Caco-2 (cell line): Measurements from ENCODE around the gene ADGRB3. TPM values are rescaled to one million over a fixed set of nuclear protein-coding genes. Genes with fewer than 3 reads are reported as not detected.

Experiments used
- BruUV-seq: library from RNA; stranded (reverse); fragments of 400-500 nt; replicated peaks from 2 replicates; lab custom pipeline; 2021; lab: Mats Ljungman, UMichigan
- CTCF ChIA-PET: fragments of 300-600 bp; sonication (Branson Sonifier 250); formaldehyde crosslinking; loops from one replicate; lab custom pipeline; 2022; ENCODE audit warnings: antibody characterized with exemption; lab: Charles Lee
- POLR2A ChIA-PET: fragments of 300-600 bp; sonication (Branson Sonifier 250); formaldehyde crosslinking; loops from one replicate; lab custom pipeline; 2022; ENCODE audit warnings: antibody characterized with exemption; lab: Charles Lee
- DNase-seq, 2 experiments: peaks; one replicate each; pipeline versions ENCODE4 v3.0.0 to v3.0.0-alpha.2; 2020 to 2022
- H3K27me3 ChIP-seq: replicated peaks from 2 replicates; pipeline ENCODE4 v1.6.0; 2011; ENCODE audit warnings: low read length; ENCODE audit not compliant: control insufficient read depth, insufficient read depth
- H3K36me3 ChIP-seq: 2 replicates; pipeline ENCODE4 v1.5.1; 2011; ENCODE audit warnings: low read length; ENCODE audit not compliant: control insufficient read depth, insufficient read depth
- H3K4me1 ChIP-seq: fragments of 250-450 bp; sonication (Bioruptor Pico); 2 replicates; pipeline ENCODE4 v1.5.1; 2020; ENCODE audit warnings: mild to moderate bottlenecking
- H3K4me3 ChIP-seq: 2 replicates; pipeline ENCODE4 v1.5.1; 2011; ENCODE audit warnings: low read depth, mild to moderate bottlenecking, control low read depth, low read length
- H3K9me3 ChIP-seq: fragments of 250-450 bp; sonication (Bioruptor Pico); 2 replicates; pipeline ENCODE4 v1.5.1; 2020; ENCODE audit warnings: mild to moderate bottlenecking, moderate library complexity
- H3K27ac Mint-ChIP-seq: one replicate; pipeline ENCODE4 v1.8.0; 2022; ENCODE audit warnings: mixed read lengths; ENCODE audit not compliant: unreplicated experiment
- H3K27me3 Mint-ChIP-seq: one replicate; pipeline ENCODE4 v1.8.0; 2022; ENCODE audit warnings: mixed read lengths; ENCODE audit not compliant: insufficient read depth, unreplicated experiment
- H3K36me3 Mint-ChIP-seq: one replicate; pipeline ENCODE4 v1.8.0; 2022; ENCODE audit warnings: mild to moderate bottlenecking, mixed read lengths; ENCODE audit not compliant: insufficient read depth, unreplicated experiment
- H3K4me1 Mint-ChIP-seq: one replicate; pipeline ENCODE4 v1.8.0; 2022; ENCODE audit warnings: low read depth, mixed read lengths; ENCODE audit not compliant: unreplicated experiment
- H3K4me3 Mint-ChIP-seq: one replicate; pipeline ENCODE4 v1.8.0; 2022; ENCODE audit warnings: mild to moderate bottlenecking, moderate library complexity, mixed read lengths; ENCODE audit not compliant: unreplicated experiment
- H3K9me3 Mint-ChIP-seq: one replicate; pipeline ENCODE4 v1.8.0; 2022; ENCODE audit warnings: mixed read lengths; ENCODE audit not compliant: unreplicated experiment
- CTCF ChIP-seq, 2 experiments: fragments of 200-600 bp in 1 of 2; IDR thresholded peaks; 1 replicate in 1 of 2; 2 replicates in 1 of 2; pipeline versions ENCODE4 v1.5.1 to v1.8.0; 2011 to 2022; ENCODE audit warnings: antibody characterized with exemption in 1 of 2, control low read depth in 1 of 2, inconsistent platforms in 1 of 2, low read depth in 1 of 2, low read length in 1 of 2, mild to moderate bottlenecking in 1 of 2, moderate library complexity in 1 of 2; ENCODE audit not compliant: insufficient read depth in 1 of 2, severe bottlenecking in 1 of 2, unreplicated experiment in 1 of 2
- intact Hi-C: fragments of 100-400 bp; cut with micrococcal nuclease; formaldehyde crosslinking; loops from one replicate; pipeline ENCODE4 v1.10.0; 2022; ENCODE audit not compliant: unreplicated experiment
- total RNA-seq: library from RNA; stranded (reverse); gene quantifications from 2 replicates; pipeline ENCODE4 v1.2.3, GENCODE V29; 2022

The ADGRB3 gene
- total RNA-seq, 1 experiment from 2014 or later, result 0.18 TPM

- H3K4me3 Mint-ChIP-seq, result no peak overlapping the region
- ChIA-PET CTCF (no interaction called here), POLR2A (no interaction called here)
- Histone ChIP-seq H3K27me3 (no peaks in the 10 kb centered on the region), H3K4me1 (no peaks in the 10 kb centered on the region), H3K9me3 (no peaks in the 10 kb centered on the region), H3K4me3 (no peak overlapping the region), H3K36me3 (no peaks in the 10 kb centered on the region)
- no peak for DNase-seq
- H3K27me3 Mint-ChIP-seq, result peaks cover 3% of the 10 kb centered on the region
- BruUV-seq, result no TSS peak
- no peak overlapping the region for H3K27ac Mint-ChIP-seq
- intact Hi-C loops, result no loop called here
- no peaks in the 10 kb centered on the region for H3K4me1 Mint-ChIP-seq
- H3K36me3 Mint-ChIP-seq, result no peaks in the 10 kb centered on the region
- no peak for TF ChIP-seq CTCF (IDR thresholded peaks at IDR 0.05; ENCODE audit: insufficient read depth in 1 of 2, low read depth in 1 of 2, low read length in 1 of 2, severe bottlenecking in 1 of 2, unreplicated experiment in 1 of 2)
- H3K9me3 Mint-ChIP-seq, result no peaks in the 10 kb centered on the region
These were observed 596.9 kb downstream of the ADGRB3 start for GRCh38 chr6:69232008-69232407.

GRCh38 chr6:69232496-69232895, 597.4 kb downstream of the ADGRB3 start:
- no TSS peak for BruUV-seq
- intact Hi-C loops, result no loop called here
- no peak for DNase-seq
- Histone ChIP-seq H3K27me3 (no peaks in the 10 kb centered on the region), H3K4me3 (no peak overlapping the region), H3K36me3 (no peaks in the 10 kb centered on the region), H3K4me1 (no peaks in the 10 kb centered on the region), H3K9me3 (no peaks in the 10 kb centered on the region)
- ChIA-PET CTCF (no interaction called here), POLR2A (no interaction called here)
- no peaks in the 10 kb centered on the region for H3K9me3 Mint-ChIP-seq
- no peak for TF ChIP-seq CTCF (IDR thresholded peaks at IDR 0.05; ENCODE audit: insufficient read depth in 1 of 2, low read depth in 1 of 2, low read length in 1 of 2, severe bottlenecking in 1 of 2, unreplicated experiment in 1 of 2)
- no peak overlapping the region for H3K4me3 Mint-ChIP-seq
- H3K27me3 Mint-ChIP-seq, result peaks cover 3% of the 10 kb centered on the region
- H3K4me1 Mint-ChIP-seq, result no peaks in the 10 kb centered on the region
- H3K36me3 Mint-ChIP-seq, result no peaks in the 10 kb centered on the region
- H3K27ac Mint-ChIP-seq, result no peak overlapping the region

- intact Hi-C loops, result no loop called here
These were observed 597.9 kb downstream of the ADGRB3 start for GRCh38 chr6:69232911-69233448.

More at GRCh38 chr6:69232911-69233448, 597.9 kb downstream of the ADGRB3 start:
- no TSS peak for BruUV-seq
- H3K4me3 Mint-ChIP-seq, result no peak overlapping the region
- no peaks in the 10 kb centered on the region for H3K9me3 Mint-ChIP-seq
- H3K4me1 ChIP-seq, result no peaks in the 10 kb centered on the region
- CTCF ChIA-PET, result no interaction called here
- no peaks in the 10 kb centered on the region for H3K36me3 ChIP-seq
- H3K27ac Mint-ChIP-seq, result no peak overlapping the region
- DNase-seq, result peak; percentile 69 to 87
- no peak overlapping the region for H3K4me3 ChIP-seq
- H3K4me1 Mint-ChIP-seq, result no peaks in the 10 kb centered on the region
- H3K9me3 ChIP-seq, result no peaks in the 10 kb centered on the region
- TF ChIP-seq CTCF (IDR thresholded peaks at IDR 0.05; ENCODE audit: insufficient read depth in 1 of 2, low read depth in 1 of 2, low read length in 1 of 2, severe bottlenecking in 1 of 2, unreplicated experiment in 1 of 2), result no peak
- peaks cover 3% of the 10 kb centered on the region for H3K27me3 Mint-ChIP-seq
- no peaks in the 10 kb centered on the region for H3K36me3 Mint-ChIP-seq
- POLR2A ChIA-PET, result no interaction called here
- no peaks in the 10 kb centered on the region for H3K27me3 ChIP-seq
